Liver (tissue), 9 donors: Measurements from ENCODE around the gene BNIPL. TPM values are rescaled to one million over a fixed set of nuclear protein-coding genes. Genes with fewer than 3 reads are reported as not detected.
A peak's percentile ranks its signal among the peaks of the same experiment; 100 is the strongest.

Experiments
- DNase-seq: peaks from one replicate; pipeline ENCODE4 v3.0.0-alpha.2; 2017; ENCODE audit warnings: low spot score
- H3K27ac ChIP-seq, 2 donors: one replicate each; pipeline ENCODE4 v1.7.0; 2013; ENCODE audit warnings: inconsistent platforms in 2 of 2, low read length in 2 of 2, control low read depth in 1 of 2, low read depth in 1 of 2, mild to moderate bottlenecking in 1 of 2
- H3K27me3 ChIP-seq, 4 donors: one replicate each; pipeline versions ENCODE4 v1.6.1 to v1.7.0; 2013; ENCODE audit warnings: low read length in 3 of 4, inconsistent platforms in 1 of 4, mild to moderate bottlenecking in 1 of 4, moderate library complexity in 1 of 4; ENCODE audit not compliant: control insufficient read depth in 4 of 4, insufficient read depth in 4 of 4
- H3K36me3 ChIP-seq, 4 donors: one replicate each; pipeline versions ENCODE4 v1.6.1 to v1.7.0; 2013; ENCODE audit warnings: low read length in 3 of 4, mild to moderate bottlenecking in 3 of 4, low read depth in 1 of 4, moderate library complexity in 1 of 4; ENCODE audit not compliant: control insufficient read depth in 4 of 4, insufficient read depth in 3 of 4
- H3K4me1 ChIP-seq, 4 donors: one replicate each; pipeline versions ENCODE4 v1.6.1 to v1.7.0; 2013; ENCODE audit warnings: low read length in 3 of 4, mild to moderate bottlenecking in 3 of 4, moderate library complexity in 1 of 4; ENCODE audit not compliant: control insufficient read depth in 4 of 4, insufficient read depth in 4 of 4
- H3K4me3 ChIP-seq, 3 donors: one replicate each; pipeline versions ENCODE4 v1.6.1 to v1.7.0; 2013; ENCODE audit warnings: low read length in 3 of 3, control low read depth in 1 of 3, low read depth in 1 of 3, mild to moderate bottlenecking in 1 of 3
- H3K9ac ChIP-seq, 2 donors: one replicate each; pipeline ENCODE4 v1.7.0; 2013; ENCODE audit warnings: low read length in 2 of 2, mild to moderate bottlenecking in 2 of 2, moderate library complexity in 2 of 2, control low read depth in 1 of 2, low read depth in 1 of 2
- H3K9me3 ChIP-seq, 4 donors: one replicate each; pipeline versions ENCODE4 v1.6.1 to v1.7.0; 2013; ENCODE audit warnings: low read length in 3 of 4; ENCODE audit not compliant: control insufficient read depth in 4 of 4
- EGR1 ChIP-seq, 2 donors: IDR thresholded peaks; 2 replicates each; pipeline ENCODE4 v1.6.1; 2016 to 2018; ENCODE audit warnings: antibody characterized with exemption in 2 of 2, low read depth in 2 of 2
- FOXA1 ChIP-seq: IDR thresholded peaks from 2 replicates; pipeline ENCODE4 v1.6.1; 2016; ENCODE audit warnings: antibody characterized with exemption
- FOXA2 ChIP-seq: IDR thresholded peaks from 2 replicates; pipeline ENCODE4 v1.6.1; 2016; ENCODE audit warnings: antibody characterized with exemption
- GABPA ChIP-seq, 2 donors: IDR thresholded peaks in 1 of 2; conservative IDR thresholded peaks in 1 of 2; 2 replicates each; pipeline ENCODE4 v1.6.1; 2016; ENCODE audit warnings: antibody characterized with exemption in 2 of 2, mild to moderate bottlenecking in 1 of 2, moderate library complexity in 1 of 2
- HNF4A ChIP-seq, 2 donors: conservative IDR thresholded peaks; 2 replicates each; pipeline ENCODE4 v1.6.1; 2016; ENCODE audit warnings: antibody characterized with exemption in 2 of 2, mild to moderate bottlenecking in 2 of 2
- HNF4G ChIP-seq: IDR thresholded peaks from 2 replicates; pipeline ENCODE4 v1.6.1; 2016; ENCODE audit warnings: antibody characterized with exemption
- JUND ChIP-seq, 2 donors: IDR thresholded peaks; 2 replicates each; pipeline ENCODE4 v1.6.1; 2016; ENCODE audit warnings: antibody characterized with exemption in 2 of 2
- NR2F2 ChIP-seq: IDR thresholded peaks from 2 replicates; pipeline ENCODE4 v1.6.1; 2016; ENCODE audit warnings: antibody characterized with exemption
- RAD21 ChIP-seq, 2 donors: IDR thresholded peaks; 2 replicates each; pipeline ENCODE4 v1.6.1; 2016; ENCODE audit warnings: antibody characterized with exemption in 2 of 2, mild to moderate bottlenecking in 2 of 2
- REST ChIP-seq: IDR thresholded peaks from 2 replicates; pipeline ENCODE4 v1.6.1; 2016; ENCODE audit warnings: antibody characterized with exemption, mild to moderate bottlenecking
- RXRA ChIP-seq, 2 donors: IDR thresholded peaks; 2 replicates each; pipeline ENCODE4 v1.6.1; 2017 to 2018; ENCODE audit warnings: antibody characterized with exemption in 2 of 2, mild to moderate bottlenecking in 1 of 2
- SP1 ChIP-seq: IDR thresholded peaks from 2 replicates; pipeline ENCODE4 v1.6.1; 2018; ENCODE audit warnings: antibody characterized with exemption, mild to moderate bottlenecking
- TAF1 ChIP-seq: conservative IDR thresholded peaks from 2 replicates; pipeline ENCODE4 v1.6.1; 2016; ENCODE audit warnings: antibody characterized with exemption, mild to moderate bottlenecking
- YY1 ChIP-seq: IDR thresholded peaks from 2 replicates; pipeline ENCODE4 v1.6.1; 2016; ENCODE audit warnings: antibody characterized with exemption, mild to moderate bottlenecking
- ZBTB33 ChIP-seq: IDR thresholded peaks from 2 replicates; pipeline ENCODE4 v1.6.1; 2016; ENCODE audit warnings: antibody characterized with exemption
- whole genome bisulfite sequencing: extraction: QIAGEN DNeasy Blood & Tissue Kit; methylation state at CpG from one replicate; pipeline ENCODE4 v1.1.7; 2013; 5-methylcytosine and 5-hydroxymethylcytosine counted together
- polyA plus RNA-seq, 2 donors: library from polyadenylated mRNA; stranded (reverse) in 1 of 2; unstranded in 1 of 2; fragments of 200-250 nt in 1 of 2; fragments of >200 nt in 1 of 2; fragmentation: Nextera tagmentation in 1 of 2; extraction: Ambion mirVana in 1 of 2; gene quantifications; one replicate each; pipeline versions ENCODE4 v1.2.1 to v1.2.3, GENCODE V29; 2013 to 2015
- total RNA-seq, 2 donors: library from RNA; depleted of rRNA; stranded (reverse); fragments of >200 nt; gene quantifications; one replicate each; pipeline ENCODE4 v1.2.3, GENCODE V29; 2014
- TF ChIP-seq, protein P1 (sequence below): IDR thresholded peaks from 2 replicates; pipeline ENCODE4 v1.6.1; 2016; ENCODE audit warnings: antibody characterized with exemption
- TF ChIP-seq, protein P2 (sequence below): IDR thresholded peaks from 2 replicates; pipeline ENCODE4 v1.6.1; 2016; ENCODE audit warnings: antibody characterized with exemption
- TF ChIP-seq, protein P3 (sequence below): fragments of 150-350 bp; IDR thresholded peaks from 2 replicates; pipeline ENCODE4 v1.5.1; 2017; ENCODE audit warnings: improper control_type of control experiment, low read depth, low read length; ENCODE audit not compliant: missing input control
- donor health status: healthy.
- donor health status: healthy.
- donor health status: healthy.
- donor health status: healthy.
- donor health status: healthy.

Gene BNIPL
- total and polyA plus RNA-seq, 4 donors: 0.09 to 0.84 (median 0.14) TPM

GRCh38 chr1:150992626-150993025 is 43.8 kb upstream of the BNIPL start (continued):
- TF ChIP-seq ZBTB33 (no peak), EGR1 (IDR thresholded peaks at IDR 0.05; ENCODE audit: low read depth in 2 of 2) (no peak), JUND (IDR thresholded peaks at IDR 0.05) (no peak), HNF4G (no peak), RAD21 (IDR thresholded peaks at IDR 0.05) (no peak), NR2F2 (no peak), YY1 (no peak), RXRA (IDR thresholded peaks at IDR 0.05) (no peak), HNF4A (conservative IDR thresholded peaks at IDR 0.05) (no peak)
- TF ChIP-seq, protein P1, sequence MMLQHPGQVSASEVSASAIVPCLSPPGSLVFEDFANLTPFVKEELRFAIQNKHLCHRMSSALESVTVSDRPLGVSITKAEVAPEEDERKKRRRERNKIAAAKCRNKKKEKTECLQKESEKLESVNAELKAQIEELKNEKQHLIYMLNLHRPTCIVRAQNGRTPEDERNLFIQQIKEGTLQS: no peak
- TF ChIP-seq, protein P2, sequence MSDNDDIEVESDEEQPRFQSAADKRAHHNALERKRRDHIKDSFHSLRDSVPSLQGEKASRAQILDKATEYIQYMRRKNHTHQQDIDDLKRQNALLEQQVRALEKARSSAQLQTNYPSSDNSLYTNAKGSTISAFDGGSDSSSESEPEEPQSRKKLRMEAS: no peak

GRCh38 chr1:150994248-150994647 is 42.1 kb upstream of the BNIPL start:
- DNase-seq: no peak
- H3K27ac ChIP-seq: no peak overlapping the region
- 82% methylated on average over 3 of the region's 3 CpGs for WGBS
- no peaks in the 10 kb centered on the region for H3K27me3 ChIP-seq
- H3K9ac ChIP-seq: no peak overlapping the region
- peaks cover 6 to 30% (median 24%) of the 10 kb centered on the region in 4 donors for H3K36me3 ChIP-seq
- H3K4me3 ChIP-seq: no peak overlapping the region
- no peaks in the 10 kb centered on the region for H3K9me3 ChIP-seq
- peaks cover 0 to 4% (median 0%) of the 10 kb centered on the region in 4 donors for H3K4me1 ChIP-seq
- TF ChIP-seq GABPA (IDR thresholded peaks at IDR 0.05 in 1 of 2, conservative IDR thresholded peaks at IDR 0.05 in 1 of 2): no peak
- no peak for TF ChIP-seq RAD21 (IDR thresholded peaks at IDR 0.05)
- no peak for TF ChIP-seq NR2F2
- no peak for TF ChIP-seq TAF1
- no peak for TF ChIP-seq HNF4A (conservative IDR thresholded peaks at IDR 0.05)
- TF ChIP-seq HNF4G: no peak
- no peak for TF ChIP-seq FOXA2
- no peak for TF ChIP-seq YY1
- TF ChIP-seq, protein P3, sequence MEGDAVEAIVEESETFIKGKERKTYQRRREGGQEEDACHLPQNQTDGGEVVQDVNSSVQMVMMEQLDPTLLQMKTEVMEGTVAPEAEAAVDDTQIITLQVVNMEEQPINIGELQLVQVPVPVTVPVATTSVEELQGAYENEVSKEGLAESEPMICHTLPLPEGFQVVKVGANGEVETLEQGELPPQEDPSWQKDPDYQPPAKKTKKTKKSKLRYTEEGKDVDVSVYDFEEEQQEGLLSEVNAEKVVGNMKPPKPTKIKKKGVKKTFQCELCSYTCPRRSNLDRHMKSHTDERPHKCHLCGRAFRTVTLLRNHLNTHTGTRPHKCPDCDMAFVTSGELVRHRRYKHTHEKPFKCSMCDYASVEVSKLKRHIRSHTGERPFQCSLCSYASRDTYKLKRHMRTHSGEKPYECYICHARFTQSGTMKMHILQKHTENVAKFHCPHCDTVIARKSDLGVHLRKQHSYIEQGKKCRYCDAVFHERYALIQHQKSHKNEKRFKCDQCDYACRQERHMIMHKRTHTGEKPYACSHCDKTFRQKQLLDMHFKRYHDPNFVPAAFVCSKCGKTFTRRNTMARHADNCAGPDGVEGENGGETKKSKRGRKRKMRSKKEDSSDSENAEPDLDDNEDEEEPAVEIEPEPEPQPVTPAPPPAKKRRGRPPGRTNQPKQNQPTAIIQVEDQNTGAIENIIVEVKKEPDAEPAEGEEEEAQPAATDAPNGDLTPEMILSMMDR: no peak
- TF ChIP-seq RXRA (IDR thresholded peaks at IDR 0.05): no peak
- TF ChIP-seq SP1: no peak

DNA sequence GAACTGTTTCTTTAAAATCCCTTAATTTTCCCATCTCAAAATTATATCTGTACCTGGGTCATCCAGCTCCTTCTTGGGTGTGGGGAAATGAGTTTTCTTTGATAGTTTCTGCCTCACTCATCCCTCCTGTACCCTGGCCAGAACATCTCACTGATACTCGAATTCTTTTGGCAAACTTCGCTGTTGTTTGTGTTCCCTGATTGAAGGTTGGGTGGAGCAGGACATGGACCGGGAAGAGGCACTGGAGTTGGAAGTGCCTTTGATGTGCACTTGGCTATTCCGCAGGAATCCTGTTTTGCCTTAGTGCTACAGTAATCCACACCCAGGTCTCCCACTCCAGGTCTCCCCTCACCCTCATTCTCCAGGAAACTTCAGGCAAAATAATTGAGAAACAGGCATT is 40.9 kb upstream of the BNIPL start:
- H3K9ac ChIP-seq: peak overlapping the region in 1 of 2 donors; percentile 14
- no peak for TF ChIP-seq SP1
- no peak for TF ChIP-seq TAF1
- TF ChIP-seq HNF4A (conservative IDR thresholded peaks at IDR 0.05): no peak
- no peak for TF ChIP-seq RAD21 (IDR thresholded peaks at IDR 0.05)
- no peak for TF ChIP-seq NR2F2
- no peak for TF ChIP-seq JUND (IDR thresholded peaks at IDR 0.05)
- TF ChIP-seq, protein P3: no peak
- no peak for TF ChIP-seq RXRA (IDR thresholded peaks at IDR 0.05)
- no peak for TF ChIP-seq EGR1 (IDR thresholded peaks at IDR 0.05; ENCODE audit: low read depth in 2 of 2)
- no peak for TF ChIP-seq GABPA (IDR thresholded peaks at IDR 0.05 in 1 of 2, conservative IDR thresholded peaks at IDR 0.05 in 1 of 2)
- no peak for TF ChIP-seq REST
- no peak for TF ChIP-seq FOXA1
- TF ChIP-seq, protein P1: no peak
- TF ChIP-seq HNF4G: no peak
- TF ChIP-seq YY1: no peak
- TF ChIP-seq, protein P2: no peak

More for the DNA sequence above, 40.9 kb upstream of the BNIPL start:
- H3K9me3 ChIP-seq: no peaks in the 10 kb centered on the region
- H3K27ac ChIP-seq: no peak overlapping the region
- DNase-seq: no peak
- no peak overlapping the region for H3K4me3 ChIP-seq
- H3K36me3 ChIP-seq: peaks cover 6 to 37% (median 31%) of the 10 kb centered on the region in 4 donors
- no peaks in the 10 kb centered on the region for H3K27me3 ChIP-seq
- 61% methylated on average over 4 of the region's 4 CpGs for WGBS
- peaks cover 0 to 4% (median 0%) of the 10 kb centered on the region in 4 donors for H3K4me1 ChIP-seq
